IPS-20b (cell line): ENCODE results near the gene ARID2.

Source experiments
- H3K27ac ChIP-seq: one replicate; pipeline ENCODE4 v1.5.1; 2013; ENCODE audit warnings: low read length
- H3K27me3 ChIP-seq: 2 replicates; pipeline ENCODE4 v1.6.1; 2013; ENCODE audit warnings: mild to moderate bottlenecking, low read length, inconsistent platforms; ENCODE audit not compliant: insufficient read depth
- H3K36me3 ChIP-seq: 2 replicates; pipeline ENCODE4 v1.6.1; 2013; ENCODE audit warnings: low read depth, mild to moderate bottlenecking, inconsistent platforms, low read length, moderate library complexity; ENCODE audit not compliant: insufficient read depth
- H3K4me1 ChIP-seq: 2 replicates; pipeline ENCODE4 v1.6.1; 2013; ENCODE audit warnings: mild to moderate bottlenecking, control low read depth, inconsistent platforms, low read length, moderate library complexity; ENCODE audit not compliant: insufficient read depth
- H3K4me3 ChIP-seq: 2 replicates; pipeline ENCODE4 v1.5.1; 2013; ENCODE audit warnings: mild to moderate bottlenecking, low read length, inconsistent platforms
- H3K9ac ChIP-seq: 2 replicates; pipeline ENCODE4 v1.6.1; 2013; ENCODE audit warnings: low read depth, mild to moderate bottlenecking, inconsistent platforms, low read length, moderate library complexity
- H3K9me3 ChIP-seq: 2 replicates; pipeline ENCODE4 v1.6.1; 2013; ENCODE audit warnings: mild to moderate bottlenecking, low read depth, low read length, inconsistent platforms; ENCODE audit not compliant: insufficient read depth

ARID2 gene

DNA sequence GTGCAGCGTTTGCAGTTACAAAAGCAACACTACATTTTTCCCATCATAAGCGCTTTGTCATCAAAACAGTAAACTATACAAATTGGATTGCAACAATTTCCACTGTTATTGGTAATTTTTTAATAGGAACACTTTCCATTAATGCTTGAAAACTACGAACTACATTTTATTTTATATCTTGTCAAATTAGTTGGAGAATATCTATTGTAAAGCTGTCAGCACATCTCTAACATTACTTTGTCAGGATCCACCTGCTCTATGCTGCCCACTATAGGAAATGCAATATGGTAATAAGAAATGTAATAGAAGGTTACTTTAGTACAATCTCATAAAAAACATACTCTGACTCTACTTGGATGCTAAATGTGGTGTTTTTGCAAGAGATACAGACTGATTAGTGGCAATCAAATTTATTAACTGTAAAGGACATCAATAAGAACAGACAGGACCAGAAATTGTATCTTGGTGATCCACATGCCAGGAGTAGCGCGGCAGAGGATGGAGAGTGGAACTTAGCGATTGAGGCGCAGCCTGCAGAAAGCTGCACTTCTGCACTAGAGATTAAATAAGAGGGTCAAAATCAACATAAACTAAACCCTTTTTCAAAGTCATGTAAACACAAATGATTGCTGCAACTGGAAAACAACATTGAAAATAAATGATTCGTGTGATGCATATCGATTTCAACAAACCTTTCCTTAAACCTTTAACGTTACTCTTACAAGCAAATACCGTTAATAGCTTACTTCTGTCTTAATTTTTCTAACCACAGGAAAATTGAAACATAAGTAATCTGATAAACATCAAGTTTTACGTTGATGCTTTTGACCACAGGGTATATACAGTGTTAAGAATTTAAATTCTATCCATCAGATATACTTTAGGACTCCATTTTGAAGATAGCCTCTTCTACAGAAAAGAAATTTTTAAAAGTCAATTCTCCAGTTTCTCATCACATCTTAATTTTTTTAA is 3.6 kb upstream of the ARID2 start:
- H3K36me3 ChIP-seq: no peaks in the 10 kb centered on the region
- no peak overlapping the region for H3K27ac ChIP-seq
- no peaks in the 10 kb centered on the region for H3K27me3 ChIP-seq
- H3K4me1 ChIP-seq: peaks cover 4% of the 10 kb centered on the region; the same call in 1 of the 2 replicates
- H3K9ac ChIP-seq: peak overlapping the region; percentile 97; the same call in 1 of the 2 replicates
- H3K9me3 ChIP-seq: no peaks in the 10 kb centered on the region
- H3K4me3 ChIP-seq: peak overlapping the region; percentile 94

DNA sequence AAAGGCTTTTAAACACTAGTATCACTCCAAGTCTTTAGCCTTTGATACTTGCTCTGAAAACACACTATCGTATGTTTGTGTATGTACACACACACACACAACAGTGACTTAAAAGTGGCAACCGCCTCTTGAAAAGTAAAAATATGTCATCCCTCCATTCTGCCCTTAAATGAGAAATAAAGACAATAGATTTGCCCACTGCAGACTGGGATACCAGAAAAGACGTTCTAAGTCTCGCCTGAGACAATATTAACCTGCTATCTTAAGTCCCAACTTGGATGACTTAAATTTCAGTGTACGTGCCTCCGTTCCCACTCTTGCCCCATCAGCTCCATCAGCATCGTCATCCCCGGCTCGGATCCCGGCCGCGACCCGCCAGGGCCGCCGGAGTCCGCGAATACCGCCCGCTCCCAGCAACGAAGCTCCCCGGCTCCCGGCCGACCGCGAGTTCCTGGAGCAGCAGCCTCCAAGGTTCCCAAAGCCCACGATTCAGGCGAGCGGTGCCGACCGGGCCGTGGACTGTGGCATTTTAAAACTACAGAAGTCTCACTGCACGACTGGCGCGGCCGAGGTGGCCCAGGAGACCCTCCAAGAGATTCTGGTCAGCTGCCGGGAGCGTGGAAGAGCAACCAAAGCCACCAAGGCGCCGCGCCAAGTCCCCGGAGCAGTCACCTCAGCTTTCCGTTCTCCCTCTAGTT is 2.8 kb upstream of the ARID2 start:
- H3K27ac ChIP-seq: peak overlapping the region; percentile 40
- H3K9ac ChIP-seq: peak overlapping the region; percentile 97
- peak overlapping the region; percentile 94 for H3K4me3 ChIP-seq
- H3K9me3 ChIP-seq: no peaks in the 10 kb centered on the region
- H3K27me3 ChIP-seq: no peaks in the 10 kb centered on the region
- peaks cover 4% of the 10 kb centered on the region; the same call in 1 of the 2 replicates for H3K4me1 ChIP-seq
- no peaks in the 10 kb centered on the region; the same call in 1 of the 2 replicates for H3K36me3 ChIP-seq

DNA sequence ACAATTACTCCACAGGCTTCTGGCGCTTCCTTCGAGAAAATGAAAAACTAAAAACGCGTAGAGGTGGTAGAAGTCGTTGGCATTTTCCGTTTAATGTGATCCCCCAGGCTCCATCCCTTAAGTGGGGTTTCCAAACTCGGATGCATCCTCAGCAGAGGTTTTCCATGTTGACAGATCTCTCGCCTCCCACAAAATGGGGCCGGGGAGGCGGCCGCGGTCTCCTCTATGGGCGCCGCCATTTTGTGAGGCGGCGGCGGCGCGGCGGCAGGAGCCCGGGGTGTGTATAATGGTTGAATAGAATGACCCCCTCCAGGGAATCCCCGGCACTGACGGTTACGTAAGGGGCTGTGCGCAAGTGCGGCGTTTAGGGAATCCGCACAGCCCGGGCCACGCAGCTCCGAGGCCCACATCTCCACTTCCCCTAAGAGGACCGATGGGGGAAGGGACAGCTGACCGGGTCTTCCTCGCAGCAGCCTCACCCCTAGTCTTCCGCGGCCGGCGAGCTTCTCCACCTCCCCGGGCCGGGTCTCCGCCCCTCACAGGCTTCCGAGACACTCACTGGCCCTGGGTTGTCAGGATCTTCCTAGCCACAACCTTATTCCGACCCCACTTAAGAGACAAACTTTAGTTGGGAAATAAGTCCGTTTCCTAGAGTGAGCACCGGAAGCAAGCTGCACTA is 2.1 kb upstream of the ARID2 start:
- H3K9me3 ChIP-seq: no peaks in the 10 kb centered on the region
- peak overlapping the region; percentile 57 for H3K27ac ChIP-seq
- peak overlapping the region; percentile 97 for H3K9ac ChIP-seq
- H3K4me1 ChIP-seq: peaks cover 9% of the 10 kb centered on the region; the same call in 1 of the 2 replicates
- peaks cover 6% of the 10 kb centered on the region; the same call in 1 of the 2 replicates for H3K36me3 ChIP-seq
- H3K27me3 ChIP-seq: no peaks in the 10 kb centered on the region
- peak overlapping the region; percentile 94 for H3K4me3 ChIP-seq

DNA sequence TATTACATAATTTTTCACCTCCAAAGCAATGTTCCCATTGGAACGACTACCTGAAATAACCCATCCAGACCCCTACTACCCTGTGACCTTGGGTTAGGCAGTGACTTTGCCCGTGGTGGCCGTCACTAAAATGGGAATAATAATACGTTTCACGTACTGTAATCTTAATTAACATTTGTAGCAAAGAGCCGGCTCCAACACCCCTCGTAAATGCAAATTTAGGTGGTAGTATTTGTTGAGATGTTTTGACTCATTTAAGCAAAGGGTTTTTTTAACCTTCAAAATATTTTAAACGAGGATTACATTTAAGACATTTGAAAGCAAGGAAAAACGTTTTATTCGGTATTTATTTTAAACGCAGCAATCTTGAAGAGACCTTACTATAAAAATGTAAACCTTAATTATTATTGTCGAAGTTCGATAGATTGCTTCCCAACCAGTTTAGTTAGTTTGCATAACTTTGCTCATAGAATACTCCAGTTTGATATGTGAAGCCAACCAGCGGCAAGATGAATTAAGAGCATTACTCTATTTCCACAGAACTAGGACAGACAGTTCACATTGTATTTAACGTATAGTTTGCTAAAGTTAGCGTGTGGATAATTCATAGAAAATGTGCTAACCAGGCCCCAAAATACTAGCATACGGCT is 1.4 kb upstream of the ARID2 start:
- peak overlapping the region; percentile 97 for H3K9ac ChIP-seq
- peaks cover 14% of the 10 kb centered on the region; the same call in 1 of the 2 replicates for H3K4me1 ChIP-seq
- peak overlapping the region; percentile 94 for H3K4me3 ChIP-seq

DNA sequence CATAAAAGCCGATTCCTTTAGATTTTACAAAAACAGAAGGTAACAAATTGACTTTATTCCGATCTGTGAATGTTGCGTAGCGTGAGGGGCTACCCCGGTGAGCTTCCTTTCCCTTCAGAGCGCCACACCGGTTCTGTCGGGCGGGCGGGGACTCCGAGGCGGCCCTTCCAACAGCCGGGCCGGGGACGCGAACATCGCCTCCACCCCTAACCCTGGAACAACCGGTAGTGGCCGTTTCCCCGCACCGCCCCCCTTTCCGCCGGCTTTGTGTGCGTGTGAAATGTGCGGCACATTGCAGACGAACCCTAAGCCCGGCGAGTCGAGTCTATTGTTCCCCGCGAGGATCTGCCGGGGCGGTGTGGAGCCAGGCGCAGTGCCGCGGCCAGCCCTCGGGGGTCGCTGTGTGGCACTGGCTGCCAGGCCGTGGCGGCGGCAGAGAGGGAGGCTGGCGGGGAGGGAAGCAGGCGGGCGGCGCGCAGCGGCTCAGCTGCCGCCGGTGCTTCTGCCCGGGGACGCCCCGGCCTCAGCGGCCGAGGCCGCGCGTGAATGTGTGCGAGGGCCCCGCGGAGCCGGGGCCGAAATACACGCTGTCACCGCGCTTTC is 775 bp upstream of the ARID2 start:
- H3K9ac ChIP-seq: peak overlapping the region; percentile 97
- H3K4me3 ChIP-seq: peak overlapping the region; percentile 94
- peaks cover 16% of the 10 kb centered on the region; the same call in 1 of the 2 replicates for H3K4me1 ChIP-seq
- H3K27me3 ChIP-seq: no peaks in the 10 kb centered on the region
- peaks cover 19% of the 10 kb centered on the region; the same call in 1 of the 2 replicates for H3K36me3 ChIP-seq
- no peaks in the 10 kb centered on the region for H3K9me3 ChIP-seq
- peak overlapping the region; percentile 23 for H3K27ac ChIP-seq

More for the DNA sequence above, 1.4 kb upstream of the ARID2 start:
- Histone ChIP-seq H3K27me3 (no peaks in the 10 kb centered on the region), H3K36me3 (peaks cover 12% of the 10 kb centered on the region; the same call in 1 of the 2 replicates), H3K9me3 (no peaks in the 10 kb centered on the region), H3K27ac (peak overlapping the region; percentile 57)

DNA sequence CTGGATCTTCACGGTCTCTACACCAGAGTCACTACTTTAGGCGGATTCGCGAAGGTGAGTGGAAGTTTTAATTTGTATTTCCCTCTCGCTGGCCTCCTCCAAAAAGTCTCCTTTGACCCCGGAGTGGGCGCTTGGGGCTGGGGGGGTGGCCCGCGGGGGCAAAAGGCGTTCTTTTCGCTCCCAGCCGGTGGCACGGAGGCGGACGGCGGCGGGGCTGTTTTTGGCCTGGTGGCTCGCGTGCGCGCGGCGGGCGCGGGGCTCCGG is 510 bp downstream of the ARID2 start:
- H3K36me3 ChIP-seq: peaks cover 24% of the 10 kb centered on the region; the same call in 1 of the 2 replicates
- H3K27me3 ChIP-seq: no peaks in the 10 kb centered on the region
- H3K27ac ChIP-seq: peak overlapping the region; percentile 67
- H3K9ac ChIP-seq: peak overlapping the region; percentile 97
- no peaks in the 10 kb centered on the region for H3K9me3 ChIP-seq
- peaks cover 15% of the 10 kb centered on the region; the same call in 1 of the 2 replicates for H3K4me1 ChIP-seq
- H3K4me3 ChIP-seq: peak overlapping the region; percentile 88

DNA sequence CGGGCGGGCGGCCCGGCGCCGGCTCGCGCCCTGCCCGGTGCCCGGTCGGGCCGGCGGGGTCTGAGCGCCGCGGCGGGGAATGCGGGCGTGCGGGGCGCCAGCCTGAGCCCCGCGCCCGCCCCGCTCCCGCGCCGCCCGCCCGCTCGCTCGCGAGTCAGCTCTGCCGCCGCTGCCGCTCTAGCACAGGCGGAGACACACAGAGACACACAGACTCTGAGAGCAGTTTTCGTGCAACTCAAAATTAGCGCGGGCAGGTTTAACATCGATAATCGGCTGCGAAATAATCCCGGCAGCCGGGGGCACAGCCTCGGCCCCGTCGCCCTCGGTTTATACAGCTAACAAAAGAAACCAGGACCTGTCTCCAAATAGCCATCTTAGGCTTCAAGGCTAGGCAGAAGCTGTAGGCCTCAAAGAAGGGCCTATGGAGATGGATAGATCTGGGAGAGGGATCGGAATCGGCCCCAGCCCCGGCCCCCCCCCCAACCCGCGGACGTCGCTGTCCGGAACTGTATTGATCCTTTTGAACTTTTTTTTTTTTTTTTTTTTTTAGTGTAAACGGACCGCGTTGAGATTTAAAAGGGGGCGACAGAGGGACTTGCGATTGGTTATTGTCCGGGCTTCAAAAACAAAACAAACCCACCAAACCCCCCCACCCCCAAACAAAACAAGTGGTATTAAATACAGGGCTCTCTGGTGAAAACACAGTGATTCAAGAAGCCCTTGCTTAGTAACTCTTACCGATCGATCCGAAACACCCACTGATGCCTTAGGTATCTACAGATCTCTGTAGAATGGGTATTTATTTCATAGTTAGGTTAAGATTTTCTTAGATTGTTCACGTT is 1.1 kb downstream of the ARID2 start:
- Histone ChIP-seq H3K27me3 (no peaks in the 10 kb centered on the region), H3K27ac (peak overlapping the region; percentile 84), H3K36me3 (peaks cover 29% of the 10 kb centered on the region), H3K9ac (peak overlapping the region; percentile 97), H3K9me3 (no peaks in the 10 kb centered on the region), H3K4me1 (peaks cover 12% of the 10 kb centered on the region; the same call in 1 of the 2 replicates), H3K4me3 (peak overlapping the region; percentile 99)

DNA sequence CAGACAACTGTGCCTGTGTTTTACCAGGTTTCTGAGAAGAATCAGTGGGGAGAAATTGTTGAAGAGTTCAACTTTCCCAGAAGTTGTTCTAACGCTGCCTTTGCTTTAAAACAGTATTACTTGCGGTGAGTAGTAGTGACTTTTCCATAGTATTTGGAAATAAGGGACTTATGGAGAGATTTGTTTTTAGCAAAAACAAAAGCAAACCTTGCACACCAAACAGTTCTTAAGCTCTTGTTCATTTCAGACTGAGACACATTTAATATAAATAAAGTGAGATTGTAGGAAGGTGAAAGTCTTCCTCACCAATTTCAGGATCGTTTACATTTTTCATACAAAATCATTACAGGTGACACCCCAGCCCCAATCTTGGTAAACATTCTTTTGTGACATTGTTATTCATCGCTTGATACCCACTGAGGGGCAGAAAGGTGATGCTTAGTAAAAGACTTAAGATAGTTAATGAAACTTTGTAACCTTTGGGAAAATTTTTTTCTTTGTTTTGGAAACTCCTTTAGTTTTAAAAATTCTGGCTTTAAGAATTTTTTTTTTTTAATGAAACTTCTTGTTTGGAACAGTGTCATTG is 1.8 kb downstream of the ARID2 start:
- peak overlapping the region; percentile 97 for H3K9ac ChIP-seq
- peak overlapping the region; percentile 84 for H3K27ac ChIP-seq
- H3K27me3 ChIP-seq: no peaks in the 10 kb centered on the region
- H3K9me3 ChIP-seq: no peaks in the 10 kb centered on the region
- peak overlapping the region; percentile 99 for H3K4me3 ChIP-seq
- H3K36me3 ChIP-seq: peaks cover 34% of the 10 kb centered on the region
- peaks cover 12% of the 10 kb centered on the region; the same call in 1 of the 2 replicates for H3K4me1 ChIP-seq

DNA sequence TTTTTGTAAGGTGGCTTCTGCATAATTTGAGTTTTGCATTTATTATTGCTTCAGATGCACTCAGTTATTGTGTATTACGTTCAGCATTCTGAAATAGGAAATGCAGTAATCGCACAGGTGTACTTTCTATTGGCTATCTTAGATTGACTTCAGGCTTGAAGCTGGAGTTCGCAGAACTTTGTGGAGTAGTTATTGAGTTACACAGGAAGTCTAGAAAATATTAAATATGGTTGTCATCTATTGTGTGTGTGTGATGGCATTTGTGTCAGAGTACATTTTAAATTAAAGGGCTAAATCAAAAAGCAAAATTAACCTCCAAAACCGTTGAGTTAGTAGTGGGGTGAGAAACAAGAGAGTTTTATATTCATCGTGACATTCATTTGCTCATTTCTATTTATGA is 2.7 kb downstream of the ARID2 start:
- peak overlapping the region; percentile 53; the same call in 1 of the 2 replicates for H3K9ac ChIP-seq
- no peaks in the 10 kb centered on the region for H3K9me3 ChIP-seq
- H3K27me3 ChIP-seq: no peaks in the 10 kb centered on the region
- no peak overlapping the region for H3K27ac ChIP-seq
- peak overlapping the region; percentile 99 for H3K4me3 ChIP-seq
- peaks cover 12% of the 10 kb centered on the region; the same call in 1 of the 2 replicates for H3K4me1 ChIP-seq
- H3K36me3 ChIP-seq: peaks cover 43% of the 10 kb centered on the region

DNA sequence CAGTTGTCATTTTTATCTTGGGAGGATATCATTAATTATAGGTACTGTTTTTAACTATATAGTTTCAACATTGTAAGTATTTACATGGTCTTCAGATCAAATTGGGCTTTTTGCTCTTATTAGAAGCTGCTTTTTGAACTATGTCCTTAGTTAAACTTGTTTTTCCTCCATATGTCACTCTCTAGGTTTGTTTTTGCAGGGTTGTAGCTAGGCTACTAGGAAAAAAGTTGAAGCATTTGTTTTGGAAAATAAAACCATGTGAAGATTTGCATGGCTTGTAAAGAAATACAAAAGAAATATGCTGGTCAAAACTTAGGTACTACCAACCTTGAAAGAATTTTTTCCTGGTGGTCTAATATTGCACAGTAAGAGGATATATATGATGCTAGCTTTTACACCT is 3.4 kb downstream of the ARID2 start:
- Histone ChIP-seq H3K36me3 (peaks cover 44% of the 10 kb centered on the region), H3K27me3 (no peaks in the 10 kb centered on the region), H3K9ac (peak overlapping the region; percentile 53; the same call in 1 of the 2 replicates), H3K4me1 (peaks cover 12% of the 10 kb centered on the region; the same call in 1 of the 2 replicates), H3K4me3 (peak overlapping the region; percentile 99), H3K27ac (no peak overlapping the region), H3K9me3 (no peaks in the 10 kb centered on the region)
